Ovary (tissue), 3 donors: ENCODE results near the gene CCDC54.

Source experiments
- POLR2A ChIP-seq: fragments of 450-650 bp; IDR thresholded peaks from one replicate; pipeline ENCODE4 v1.6.1; 2017; ENCODE audit warnings: antibody characterized with exemption, mild to moderate bottlenecking, moderate library complexity
- TF ChIP-seq, protein P1 (sequence below), 3 donors: fragments of 450-650 bp in 2 of 3; fragments of 200-600 bp in 1 of 3; IDR thresholded peaks; one replicate each; pipeline versions ENCODE4 v1.5.1 to v1.8.0; 2016 to 2022; ENCODE audit warnings: antibody characterized with exemption in 3 of 3, mild to moderate bottlenecking in 1 of 3
- donor health status: DM: no; HTN: no; CAD: no.

DNA sequence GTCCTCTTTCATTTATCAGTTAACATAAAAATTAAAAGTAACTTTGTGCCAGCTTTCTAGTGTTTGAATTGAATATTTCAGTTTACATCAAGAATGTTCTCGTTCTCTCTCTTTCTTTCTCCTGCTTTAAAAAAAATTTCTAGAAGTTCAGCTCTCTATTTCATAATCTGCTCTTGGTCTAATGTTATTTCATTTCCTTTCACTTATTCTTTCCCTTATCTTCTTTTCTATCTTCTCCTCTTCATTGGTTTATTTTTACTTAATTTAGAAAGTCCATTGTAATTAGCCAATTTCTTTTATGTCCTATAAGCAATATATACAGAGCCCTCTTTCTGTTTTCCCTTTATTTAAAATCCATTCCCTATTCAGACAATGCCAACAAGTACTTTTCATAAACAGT, 44.6 kb downstream of the CCDC54 start:
- TF ChIP-seq, protein P1, sequence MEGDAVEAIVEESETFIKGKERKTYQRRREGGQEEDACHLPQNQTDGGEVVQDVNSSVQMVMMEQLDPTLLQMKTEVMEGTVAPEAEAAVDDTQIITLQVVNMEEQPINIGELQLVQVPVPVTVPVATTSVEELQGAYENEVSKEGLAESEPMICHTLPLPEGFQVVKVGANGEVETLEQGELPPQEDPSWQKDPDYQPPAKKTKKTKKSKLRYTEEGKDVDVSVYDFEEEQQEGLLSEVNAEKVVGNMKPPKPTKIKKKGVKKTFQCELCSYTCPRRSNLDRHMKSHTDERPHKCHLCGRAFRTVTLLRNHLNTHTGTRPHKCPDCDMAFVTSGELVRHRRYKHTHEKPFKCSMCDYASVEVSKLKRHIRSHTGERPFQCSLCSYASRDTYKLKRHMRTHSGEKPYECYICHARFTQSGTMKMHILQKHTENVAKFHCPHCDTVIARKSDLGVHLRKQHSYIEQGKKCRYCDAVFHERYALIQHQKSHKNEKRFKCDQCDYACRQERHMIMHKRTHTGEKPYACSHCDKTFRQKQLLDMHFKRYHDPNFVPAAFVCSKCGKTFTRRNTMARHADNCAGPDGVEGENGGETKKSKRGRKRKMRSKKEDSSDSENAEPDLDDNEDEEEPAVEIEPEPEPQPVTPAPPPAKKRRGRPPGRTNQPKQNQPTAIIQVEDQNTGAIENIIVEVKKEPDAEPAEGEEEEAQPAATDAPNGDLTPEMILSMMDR (IDR thresholded peaks at IDR 0.05) = no peak
- no peak for TF ChIP-seq POLR2A
